DMS114 treated with DMSO at 0.1 percent for 48 hours (cell line): Measurements from ENCODE around the gene TCEA3.

Experiments used
- DNase-seq: peaks from one replicate; lab custom pipeline; 2025; ENCODE audit not compliant: unreplicated experiment; lab: John Stamatoyannopoulos, UW

TCEA3 gene

DNA sequence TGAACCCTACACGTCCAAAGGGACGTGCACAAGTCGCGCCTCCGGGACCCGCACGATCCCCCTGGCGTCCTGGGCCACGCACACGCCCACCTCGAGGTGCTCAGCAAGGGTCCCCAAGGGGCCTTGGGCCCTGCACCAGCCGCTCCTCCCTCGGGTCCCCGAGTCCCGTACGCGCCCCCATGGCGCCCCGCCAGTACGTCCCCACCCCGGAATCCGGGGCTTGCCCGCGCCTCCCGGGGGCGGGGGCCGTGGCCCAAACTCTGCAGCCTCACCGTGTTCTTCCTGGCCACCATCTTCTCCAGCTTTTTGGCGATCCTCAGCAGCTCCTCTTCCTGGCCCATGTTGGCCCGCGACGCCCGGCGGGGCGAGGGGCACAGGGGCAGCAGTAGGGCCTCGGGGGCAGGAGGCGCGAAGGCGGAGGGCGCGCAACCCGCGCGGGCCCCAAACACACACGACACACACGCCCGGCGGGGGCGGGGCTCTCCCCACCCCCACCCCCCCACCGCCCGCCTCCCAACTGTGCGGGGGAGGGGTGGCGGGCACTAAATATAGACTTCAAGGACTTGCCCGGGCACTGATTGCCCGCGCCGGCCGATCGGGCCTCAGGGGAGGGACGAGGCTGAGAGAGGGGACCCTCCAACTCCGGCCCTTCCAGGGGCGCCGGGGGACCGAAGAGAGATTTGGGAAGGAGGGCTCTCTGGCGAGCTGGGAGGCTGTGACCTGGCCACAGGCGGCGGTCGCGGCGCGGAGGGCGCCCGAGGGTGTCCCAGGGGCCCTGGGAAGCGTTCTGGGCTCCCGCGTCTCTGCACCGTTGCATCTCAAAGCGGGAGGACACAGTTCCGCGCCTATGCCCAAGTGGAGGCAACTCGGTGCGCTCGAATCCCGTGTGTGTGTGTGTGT is at the start of gene TCEA3:
Gene TCEA3 (minus strand): TSS at position 456 of the 900 bp plus-strand sequence. CDS start 115 bp downstream, at position 341.
- peak; percentile 14 for DNase-seq

DNA sequence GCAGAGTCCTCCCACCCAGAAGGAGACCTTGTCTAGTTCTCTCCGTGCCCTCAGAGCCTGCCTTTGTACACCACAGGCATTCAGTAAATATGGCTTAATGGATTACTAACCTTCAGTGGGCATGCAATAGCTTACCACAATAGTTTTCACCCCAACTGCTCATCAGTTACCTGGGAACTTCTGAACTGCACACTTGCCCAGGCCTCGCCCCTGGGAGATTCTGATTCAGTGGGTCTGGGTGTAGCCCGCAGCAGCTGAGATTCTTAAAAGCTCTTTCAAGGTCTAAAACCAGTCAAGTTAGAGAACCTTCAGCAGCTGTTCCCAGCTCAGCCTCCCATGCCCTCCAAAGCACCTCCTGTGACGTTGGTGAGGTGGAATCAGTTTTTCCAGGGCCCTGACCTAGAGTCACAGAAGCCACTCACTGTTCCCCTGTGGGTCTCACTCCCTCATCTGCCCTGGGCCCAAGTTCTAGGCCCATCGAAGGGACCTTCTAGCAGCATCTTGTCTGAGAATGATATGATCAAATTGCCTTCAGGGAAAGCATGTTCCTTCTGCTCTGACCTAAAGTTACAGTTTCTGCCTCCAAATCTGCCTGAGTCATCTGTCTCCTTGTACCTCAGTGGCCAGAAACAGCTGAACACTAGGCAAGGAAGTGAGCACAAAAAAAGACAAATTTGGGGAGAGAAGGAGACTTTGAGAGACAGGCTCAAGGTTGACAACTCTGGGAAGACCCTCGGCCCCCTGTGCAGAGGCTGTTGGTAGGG is 48.7 kb upstream of the TCEA3 start:
- no peak for DNase-seq

DNA sequence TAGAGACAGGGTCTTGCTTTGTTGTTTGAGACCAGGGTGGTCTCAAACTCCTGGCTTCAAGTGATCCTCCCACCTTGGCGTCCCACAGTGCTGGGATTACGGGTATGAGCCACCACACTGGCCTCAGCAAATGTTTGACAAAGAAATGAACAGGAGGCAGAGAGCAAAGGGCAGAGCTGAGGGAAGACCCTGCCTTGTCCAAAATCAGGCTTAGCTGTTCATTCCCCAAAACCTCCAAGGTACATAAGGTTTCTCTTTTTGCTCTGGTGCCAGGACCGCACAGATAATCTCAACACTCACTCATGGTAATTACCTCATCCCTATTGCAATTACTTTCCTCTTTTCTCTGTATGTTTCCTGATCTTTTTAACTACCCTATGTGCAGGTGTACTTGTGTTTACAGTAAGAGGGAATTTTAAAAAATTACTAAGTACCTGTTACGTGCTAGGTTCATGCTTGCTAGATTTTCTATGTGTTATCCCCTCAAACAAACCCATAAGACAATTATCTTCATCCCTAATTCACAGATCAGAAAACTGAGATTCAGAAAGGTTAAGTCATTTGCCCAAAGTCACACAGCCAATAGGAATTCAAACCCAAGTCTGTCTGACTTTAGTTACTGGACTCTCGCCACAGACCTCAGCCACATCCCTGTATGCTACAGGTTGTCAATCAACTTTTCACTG is 47.9 kb upstream of the TCEA3 start:
- DNase-seq, result no peak

DNA sequence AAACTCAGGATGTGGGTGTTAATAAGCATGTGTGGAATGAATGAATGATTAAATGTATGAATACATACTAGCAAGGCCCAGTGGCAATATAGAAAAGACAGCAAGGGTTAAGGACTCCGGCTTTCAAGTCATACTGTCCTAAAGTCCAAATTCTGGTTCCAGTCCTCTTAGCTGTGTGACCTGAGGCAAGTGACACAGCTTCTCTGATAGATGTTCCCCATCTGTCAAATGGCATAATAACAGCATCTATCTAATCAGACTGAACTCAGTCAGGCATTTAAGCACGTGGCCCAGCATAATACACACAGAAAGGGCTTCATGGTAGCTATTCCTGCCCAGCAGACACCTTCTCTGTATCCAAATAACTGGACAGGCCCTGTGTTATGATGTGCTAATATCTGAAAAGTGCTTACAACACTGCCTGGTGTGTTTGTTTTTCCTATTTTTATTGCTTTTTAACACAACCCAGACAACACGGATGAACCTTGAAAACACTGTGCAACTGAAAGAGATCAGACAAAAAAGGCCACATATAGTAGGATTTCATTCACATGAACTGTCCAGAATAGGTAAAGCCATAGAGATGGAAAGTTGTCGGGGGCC is 47.0 kb upstream of the TCEA3 start:
- no peak for DNase-seq

DNA sequence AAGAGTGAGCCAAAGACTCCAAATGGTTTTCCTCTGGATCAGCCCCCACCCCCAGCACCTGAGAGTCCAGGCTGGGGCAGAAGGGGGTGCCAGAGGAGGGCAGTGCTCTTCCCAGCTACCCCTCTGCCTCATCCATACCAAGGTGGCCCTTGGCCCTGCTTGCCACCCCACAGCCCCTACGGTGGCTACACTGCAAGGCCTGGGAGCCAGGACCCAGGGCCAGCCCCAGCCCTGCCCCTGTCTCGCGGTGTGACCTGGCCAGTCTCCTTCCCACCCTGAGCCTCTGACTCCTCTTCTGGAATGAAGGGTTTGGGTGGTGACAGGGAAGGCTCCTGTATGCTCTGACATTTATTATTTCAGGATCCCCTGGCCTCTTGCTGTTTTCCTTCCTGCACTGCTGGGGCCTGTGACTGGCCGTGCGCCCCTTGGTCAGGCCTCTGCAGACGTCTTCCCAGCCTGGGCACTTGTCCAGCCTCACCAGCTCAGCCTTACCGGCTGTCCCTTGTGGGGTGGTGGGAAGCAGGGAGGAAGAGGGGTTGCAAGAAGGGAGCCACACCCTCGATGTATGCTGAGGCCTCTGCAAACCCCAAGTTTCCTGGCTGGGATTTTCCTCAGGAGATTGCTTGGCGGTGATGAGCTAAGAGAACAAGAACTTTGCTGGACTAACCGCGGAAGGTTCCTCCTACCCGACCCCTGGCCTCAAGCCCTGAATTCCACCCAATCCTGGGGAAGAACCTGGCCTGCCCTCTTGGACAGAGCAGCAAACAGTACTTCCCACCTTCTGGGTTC is 45.9 kb upstream of the TCEA3 start:
- no peak for DNase-seq

DNA sequence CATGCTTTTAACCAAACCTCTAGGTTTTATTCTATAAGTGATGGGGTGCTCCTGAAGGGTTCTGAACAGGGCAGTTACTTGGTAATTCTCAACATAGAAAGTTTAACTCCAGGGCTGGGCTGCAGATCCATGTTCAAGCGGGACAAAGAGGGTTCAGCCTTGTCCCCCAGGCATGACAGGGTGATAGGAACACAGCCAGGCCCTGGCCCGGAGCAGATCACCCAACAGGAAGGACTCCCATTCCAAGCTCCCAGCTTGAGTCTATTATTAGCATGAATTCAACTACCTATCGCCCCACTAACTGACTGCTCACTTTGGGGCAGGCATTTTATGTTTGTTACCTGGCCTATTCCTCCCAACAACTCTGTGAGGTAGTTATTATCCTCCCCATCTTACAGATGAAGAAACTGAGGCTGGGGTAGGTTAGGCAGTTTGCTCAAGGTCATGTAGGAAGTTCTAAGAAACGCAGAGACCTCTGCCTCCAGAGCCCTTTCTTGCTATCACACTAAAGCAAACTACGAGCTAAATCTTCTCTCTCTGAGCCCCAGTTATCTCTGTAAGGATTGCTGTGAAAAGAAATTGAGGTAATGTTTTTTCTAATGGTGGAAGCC is 44.9 kb upstream of the TCEA3 start:
- DNase-seq, result no peak

DNA sequence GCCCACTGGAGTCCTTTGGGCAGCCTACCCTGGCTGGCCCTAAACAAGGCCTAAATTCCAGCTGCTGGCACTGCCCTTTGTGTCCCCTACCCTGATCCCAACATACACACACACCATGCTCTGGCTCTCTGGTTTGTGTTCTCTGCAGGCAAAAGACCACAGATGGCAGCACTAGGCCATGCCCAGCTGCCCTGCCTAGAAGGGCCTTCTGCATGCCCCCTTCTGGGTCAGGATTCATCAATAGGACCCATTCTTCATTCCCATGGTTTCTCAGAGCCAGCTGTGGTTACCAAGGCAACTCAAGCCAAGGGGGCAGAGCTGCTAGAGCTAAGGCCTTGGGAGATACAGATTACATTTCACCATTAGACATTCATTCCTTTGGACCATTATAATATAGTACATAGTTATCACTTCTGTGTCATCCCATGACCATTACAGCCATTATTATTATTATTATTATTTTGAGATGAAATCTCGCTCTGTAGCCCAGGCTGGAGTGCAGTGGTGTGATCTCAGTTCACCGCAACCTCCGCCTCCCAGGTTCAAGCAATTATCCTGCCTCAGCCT is 42.0 kb upstream of the TCEA3 start:
- no peak for DNase-seq

DNA sequence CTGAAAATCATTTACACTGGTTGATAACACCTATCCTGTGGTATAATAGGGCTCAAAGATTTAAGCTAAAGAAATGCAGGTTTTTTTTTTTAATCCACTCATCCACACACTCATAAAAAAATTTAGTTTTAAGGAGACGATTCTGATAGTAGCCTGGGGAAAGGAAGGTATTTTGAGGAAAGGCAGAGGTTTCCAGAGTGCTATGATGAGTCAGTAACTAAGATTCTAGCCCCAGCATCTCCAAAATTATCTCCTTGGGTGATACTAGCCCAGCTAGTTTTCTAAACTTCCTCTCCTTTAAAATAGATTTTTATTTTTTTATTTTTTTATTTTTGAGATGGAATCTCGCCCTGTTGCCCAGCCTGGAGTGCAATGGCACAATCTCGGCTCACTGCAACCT is 38.7 kb upstream of the TCEA3 start:
- no peak for DNase-seq

DNA sequence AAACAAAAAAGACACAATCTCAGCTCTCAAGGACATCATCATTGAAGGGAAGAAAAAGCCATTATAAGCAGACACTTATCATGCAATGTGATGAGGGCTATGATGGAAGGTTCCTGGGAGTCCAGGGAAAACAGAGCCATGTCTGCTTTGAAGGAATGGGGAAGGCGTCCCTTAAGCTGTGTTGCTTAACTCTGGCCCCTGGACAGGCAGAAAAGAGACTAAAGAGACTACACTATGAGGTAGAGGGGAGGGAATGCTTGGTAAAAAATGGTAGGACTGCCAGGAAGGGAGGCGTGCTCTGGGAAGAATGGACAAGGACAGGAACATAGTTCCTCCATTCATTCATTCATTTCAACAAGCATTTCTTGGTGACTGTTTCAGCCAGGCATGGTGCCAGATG is 38.2 kb upstream of the TCEA3 start:
- no peak for DNase-seq

DNA sequence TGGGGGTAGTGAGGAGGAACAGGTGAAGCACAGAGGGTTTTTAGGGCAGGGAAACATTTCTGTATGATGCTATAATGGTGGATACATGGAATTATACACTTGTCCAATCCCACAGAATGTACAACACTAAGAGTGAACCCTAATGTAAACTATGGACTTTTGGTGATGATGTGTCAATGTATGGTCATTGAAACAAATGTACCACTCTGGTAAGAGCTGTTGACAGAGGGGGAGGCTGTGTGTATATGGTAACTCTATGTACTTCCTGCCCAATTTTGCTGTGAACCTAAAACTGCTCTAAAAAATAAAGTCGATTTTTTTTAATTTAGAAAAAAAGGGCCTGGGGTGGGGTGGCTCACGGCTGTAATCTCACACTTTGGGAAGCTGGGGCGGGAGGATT is 36.5 kb upstream of the TCEA3 start:
- DNase-seq, result no peak

DNA sequence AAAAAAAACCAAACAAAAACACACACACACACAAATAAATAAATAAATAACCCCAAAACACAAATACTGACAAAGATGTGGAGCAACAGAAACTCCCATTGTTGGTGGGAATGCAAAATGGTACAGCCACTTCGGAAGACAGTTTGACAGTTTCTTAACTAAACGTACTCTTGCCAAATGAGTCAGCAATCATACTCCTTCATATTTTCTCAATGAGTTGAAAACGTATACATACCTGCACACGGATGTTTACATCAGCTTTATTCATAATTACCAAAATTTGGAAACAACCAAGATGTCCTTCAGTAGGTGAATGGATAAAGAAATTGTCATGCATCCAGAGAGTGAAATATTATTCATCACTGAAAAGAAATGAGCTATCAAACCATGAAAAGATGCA is 36.0 kb upstream of the TCEA3 start:
- no peak for DNase-seq

DNA sequence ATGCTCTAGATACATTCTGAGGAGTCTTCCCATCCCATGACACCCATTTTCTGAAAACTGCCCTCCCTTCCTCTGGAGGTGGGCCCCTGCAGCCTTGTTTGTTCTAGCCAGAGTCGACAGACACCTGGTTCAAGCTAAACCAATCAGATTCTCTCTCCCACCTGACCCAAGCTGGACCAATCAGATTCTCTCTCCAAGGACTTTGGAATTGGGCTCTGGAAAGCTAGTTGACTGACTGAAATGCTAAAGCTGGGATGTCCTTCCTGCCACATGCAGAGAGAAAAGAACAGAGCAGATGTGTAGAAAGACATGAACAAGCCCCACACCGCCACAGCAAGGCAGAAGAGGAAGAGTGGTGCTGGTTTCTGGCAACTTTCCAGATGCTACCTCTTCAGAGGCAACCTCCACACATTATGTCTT is 34.8 kb upstream of the TCEA3 start:
- no peak for DNase-seq

DNA sequence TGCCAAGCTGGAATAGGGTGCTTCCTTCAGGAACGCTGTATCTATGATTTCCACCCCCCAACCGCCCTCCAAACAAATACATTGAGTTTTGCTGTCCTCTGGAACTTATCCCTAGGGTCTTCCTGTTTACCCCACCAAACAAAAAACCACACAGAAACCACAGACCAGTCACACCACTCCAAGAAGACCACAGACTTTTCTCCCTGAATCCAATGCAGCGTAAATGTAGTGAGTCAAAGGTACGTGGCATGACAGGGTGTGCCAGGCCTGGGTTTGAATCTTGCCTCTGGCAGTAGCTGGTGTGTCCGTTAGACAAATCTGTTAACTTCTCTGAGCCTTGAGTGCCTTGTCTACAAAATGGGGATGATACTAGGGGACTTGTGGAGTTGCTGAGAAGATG is 31.7 kb upstream of the TCEA3 start:
- DNase-seq, result no peak

DNA sequence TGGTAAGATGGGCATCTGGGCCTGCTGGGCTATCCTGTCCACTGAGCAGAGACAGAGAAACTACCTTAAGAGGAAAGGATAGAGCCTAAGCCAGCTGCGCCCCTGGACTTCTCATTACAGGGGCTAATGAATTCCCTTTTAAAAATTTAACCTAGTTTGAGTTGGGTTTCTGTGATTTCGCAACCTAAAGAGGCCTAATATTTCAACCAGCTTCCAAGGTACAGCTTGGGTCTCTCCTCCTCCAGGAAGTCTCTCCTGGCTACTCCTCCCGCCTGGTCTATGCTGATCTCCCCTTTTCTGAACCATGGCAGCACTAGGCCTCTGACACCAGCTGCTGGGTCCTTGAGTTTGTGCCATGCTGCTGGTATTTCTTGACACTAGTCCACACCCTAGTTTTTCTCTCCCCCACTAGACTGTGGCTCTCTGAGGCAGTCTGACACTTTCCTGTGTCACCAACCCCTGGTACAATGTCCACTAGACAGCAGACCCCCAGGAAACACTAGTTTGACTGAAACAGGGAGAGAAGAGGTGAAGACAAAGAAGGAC is 29.0 kb upstream of the TCEA3 start:
- DNase-seq, result no peak

DNA sequence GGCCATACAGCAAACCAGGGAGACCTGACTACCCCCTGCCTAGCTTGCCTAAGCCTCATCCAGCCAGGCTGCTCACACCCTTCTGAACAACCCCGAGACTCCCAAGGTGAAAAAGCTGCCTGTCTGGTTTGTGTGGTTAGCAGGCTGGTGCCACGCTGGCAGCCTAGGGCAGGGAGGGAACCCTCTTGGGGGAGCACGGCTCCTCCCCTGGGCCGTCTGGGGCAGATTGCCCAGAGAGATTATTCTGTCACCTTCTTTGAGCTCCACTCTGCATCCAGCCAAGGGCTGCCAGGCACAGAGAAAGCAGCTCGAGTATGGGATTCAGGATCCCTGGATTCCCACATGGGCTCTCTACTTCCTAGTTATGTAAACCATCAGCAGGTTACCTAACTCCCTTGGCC is 27.5 kb upstream of the TCEA3 start:
- no peak for DNase-seq

DNA sequence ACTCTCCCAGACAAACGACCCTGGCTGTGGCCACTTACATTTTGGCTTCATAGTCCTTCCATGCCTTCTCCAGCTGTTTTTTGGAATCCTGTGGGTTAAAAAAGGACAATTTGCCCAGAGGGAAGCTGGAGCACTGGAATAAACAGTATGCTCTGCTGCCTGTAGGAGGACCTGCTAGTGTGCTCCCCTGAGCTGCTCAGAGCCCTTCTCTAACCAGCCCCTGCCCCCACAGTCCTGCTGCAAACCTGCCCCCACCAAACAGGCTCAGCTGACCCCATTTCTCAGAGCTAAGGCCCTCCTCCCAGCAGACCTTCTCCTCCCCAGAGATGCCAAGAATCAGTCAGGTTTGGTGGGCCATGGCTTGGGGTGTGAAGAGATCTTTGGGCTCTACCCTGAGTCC is 26.9 kb upstream of the TCEA3 start:
- DNase-seq, result no peak

DNA sequence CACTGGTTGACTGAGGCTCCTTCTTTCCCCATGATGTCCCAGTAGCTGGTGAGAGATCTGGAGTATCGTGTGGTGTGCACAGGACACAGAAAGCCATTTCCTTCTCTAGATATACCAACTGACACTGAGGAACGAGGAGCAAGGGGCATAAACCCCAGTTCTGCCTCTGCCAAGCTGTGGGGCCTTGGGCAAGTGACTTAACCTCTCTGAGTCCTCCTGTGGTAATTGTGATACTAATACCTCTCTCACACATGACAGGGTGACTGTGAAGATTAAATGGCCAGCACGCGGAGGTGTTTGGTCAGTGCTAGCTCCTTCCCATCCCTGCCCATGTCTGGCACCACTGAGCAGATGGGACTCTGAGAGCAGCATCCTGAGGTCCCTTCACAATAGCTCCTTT is 26.3 kb upstream of the TCEA3 start:
- DNase-seq, result no peak

DNA sequence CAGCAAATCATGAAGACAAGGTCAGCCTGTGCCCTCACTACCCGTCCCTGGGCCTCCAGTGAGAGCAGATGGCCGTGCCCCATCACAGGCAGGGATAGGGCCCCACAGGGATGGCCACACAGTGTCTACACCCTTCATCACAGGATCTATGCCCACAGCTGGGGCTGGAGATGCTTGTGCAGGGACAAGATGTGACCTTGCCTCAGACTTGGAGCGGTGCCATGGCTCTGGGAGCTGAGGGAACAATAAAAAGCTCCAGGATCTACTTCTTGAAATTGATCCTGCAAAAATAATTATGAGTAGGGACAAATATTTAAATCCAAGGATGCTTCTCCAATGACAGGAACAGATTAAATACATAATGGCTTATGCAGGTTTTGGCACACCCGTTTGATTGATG is 25.4 kb upstream of the TCEA3 start:
- no peak for DNase-seq

DNA sequence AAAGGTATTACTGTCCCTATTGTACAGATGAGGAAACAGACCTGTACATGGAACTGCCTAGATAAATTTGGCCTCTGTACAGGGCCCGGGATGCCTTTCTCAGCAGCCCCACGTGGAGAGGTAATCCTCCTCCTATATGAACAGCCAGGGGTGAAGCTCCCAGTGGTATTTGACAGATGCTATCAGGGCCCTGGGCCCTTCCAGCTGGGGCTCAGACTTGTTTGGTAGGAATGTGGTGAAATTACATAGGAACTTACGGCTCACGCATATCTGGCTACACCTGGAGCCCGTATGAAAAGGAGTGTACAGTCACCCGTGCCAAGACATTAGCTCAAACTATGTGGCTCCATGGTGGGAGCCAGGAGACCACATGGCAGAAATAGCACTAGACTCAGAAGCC is 24.8 kb upstream of the TCEA3 start:
- DNase-seq, result no peak

DNA sequence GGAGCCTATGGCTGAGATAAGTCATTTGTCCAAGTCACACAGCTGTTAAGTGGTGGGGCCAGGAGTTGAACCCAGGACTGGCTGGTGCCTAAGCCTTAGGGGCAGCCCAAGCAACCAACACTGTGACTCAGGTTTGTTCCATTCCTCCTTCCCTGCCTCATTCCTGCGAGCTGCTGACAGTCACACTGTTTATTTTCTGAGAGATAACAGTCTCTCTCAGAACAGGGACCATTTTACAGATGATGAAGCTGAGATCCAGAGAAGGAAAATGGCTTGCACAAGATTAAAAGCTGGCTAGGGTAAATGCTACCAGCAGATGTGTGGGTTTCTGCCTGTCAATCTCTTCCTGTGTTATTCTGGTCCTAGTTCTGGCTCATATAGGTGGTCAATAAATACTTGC is 24.3 kb upstream of the TCEA3 start:
- no peak for DNase-seq
